ENCODE results near the gene LY6G6F.

DNA sequence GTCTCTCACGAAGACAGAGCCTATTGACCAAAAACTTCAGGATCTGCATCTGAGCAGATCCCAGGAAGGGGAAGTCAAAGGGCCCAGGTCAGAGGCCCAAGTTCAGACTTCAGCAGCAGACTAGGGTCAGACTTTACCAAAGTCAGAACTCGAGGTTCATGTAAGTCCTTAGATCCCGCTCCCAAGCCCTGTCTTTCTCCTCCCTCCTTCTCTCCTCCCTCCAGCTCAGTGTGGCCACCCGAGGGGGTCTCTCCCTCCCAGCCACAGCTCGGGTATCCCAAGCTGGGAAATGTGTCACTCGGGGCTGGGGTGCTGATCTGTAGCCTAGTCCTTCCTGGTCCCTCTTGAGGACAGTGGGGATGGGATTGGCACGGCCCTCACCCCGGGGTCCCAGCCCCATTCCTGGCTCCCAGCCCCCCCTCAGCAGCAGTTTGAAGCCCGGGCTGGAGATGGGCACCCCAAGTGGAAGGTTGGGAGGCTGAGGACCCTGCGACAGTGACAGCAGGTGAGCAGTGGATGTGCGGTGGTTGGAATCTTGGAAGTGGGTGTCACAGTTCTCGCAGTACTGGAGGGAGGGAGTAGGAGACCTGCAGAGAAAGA, 44.4 kb upstream of the LY6G6F start:
- TF ChIP-seq RFX5 (IDR thresholded peaks at IDR 0.05; ENCODE audit: low read length) (no peak), MEF2A (IDR thresholded peaks at IDR 0.05; ENCODE audit: borderline replicate concordance, low read depth) (no peak), FOSL2 (IDR thresholded peaks at IDR 0.05; ENCODE audit: borderline replicate concordance, low read depth) (no peak), RXRA (IDR thresholded peaks at IDR 0.05; ENCODE audit: borderline replicate concordance, low read depth) (no peak), POLR2AphosphoS5 (IDR thresholded peaks at IDR 0.05; ENCODE audit: low read depth, low read length) (no peak), NRF1 (IDR thresholded peaks at IDR 0.05; ENCODE audit: low read depth, low read length) (no peak), EP300 (IDR thresholded peaks at IDR 0.05; ENCODE audit: borderline replicate concordance in 1 of 2, low read depth in 1 of 2, low read length in 1 of 2) (no peak), CHD2 (IDR thresholded peaks at IDR 0.05; ENCODE audit: low read length, partially characterized antibody) (no peak)
- TF ChIP-seq, protein P1, sequence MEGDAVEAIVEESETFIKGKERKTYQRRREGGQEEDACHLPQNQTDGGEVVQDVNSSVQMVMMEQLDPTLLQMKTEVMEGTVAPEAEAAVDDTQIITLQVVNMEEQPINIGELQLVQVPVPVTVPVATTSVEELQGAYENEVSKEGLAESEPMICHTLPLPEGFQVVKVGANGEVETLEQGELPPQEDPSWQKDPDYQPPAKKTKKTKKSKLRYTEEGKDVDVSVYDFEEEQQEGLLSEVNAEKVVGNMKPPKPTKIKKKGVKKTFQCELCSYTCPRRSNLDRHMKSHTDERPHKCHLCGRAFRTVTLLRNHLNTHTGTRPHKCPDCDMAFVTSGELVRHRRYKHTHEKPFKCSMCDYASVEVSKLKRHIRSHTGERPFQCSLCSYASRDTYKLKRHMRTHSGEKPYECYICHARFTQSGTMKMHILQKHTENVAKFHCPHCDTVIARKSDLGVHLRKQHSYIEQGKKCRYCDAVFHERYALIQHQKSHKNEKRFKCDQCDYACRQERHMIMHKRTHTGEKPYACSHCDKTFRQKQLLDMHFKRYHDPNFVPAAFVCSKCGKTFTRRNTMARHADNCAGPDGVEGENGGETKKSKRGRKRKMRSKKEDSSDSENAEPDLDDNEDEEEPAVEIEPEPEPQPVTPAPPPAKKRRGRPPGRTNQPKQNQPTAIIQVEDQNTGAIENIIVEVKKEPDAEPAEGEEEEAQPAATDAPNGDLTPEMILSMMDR (IDR thresholded peaks at IDR 0.05) = no peak
- TF ChIP-seq, protein P2, sequence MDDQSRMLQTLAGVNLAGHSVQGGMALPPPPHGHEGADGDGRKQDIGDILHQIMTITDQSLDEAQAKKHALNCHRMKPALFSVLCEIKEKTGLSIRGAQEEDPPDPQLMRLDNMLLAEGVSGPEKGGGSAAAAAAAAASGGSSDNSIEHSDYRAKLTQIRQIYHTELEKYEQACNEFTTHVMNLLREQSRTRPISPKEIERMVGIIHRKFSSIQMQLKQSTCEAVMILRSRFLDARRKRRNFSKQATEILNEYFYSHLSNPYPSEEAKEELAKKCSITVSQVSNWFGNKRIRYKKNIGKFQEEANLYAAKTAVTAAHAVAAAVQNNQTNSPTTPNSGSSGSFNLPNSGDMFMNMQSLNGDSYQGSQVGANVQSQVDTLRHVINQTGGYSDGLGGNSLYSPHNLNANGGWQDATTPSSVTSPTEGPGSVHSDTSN (IDR thresholded peaks at IDR 0.05) = no peak
- TF ChIP-seq, protein P3, sequence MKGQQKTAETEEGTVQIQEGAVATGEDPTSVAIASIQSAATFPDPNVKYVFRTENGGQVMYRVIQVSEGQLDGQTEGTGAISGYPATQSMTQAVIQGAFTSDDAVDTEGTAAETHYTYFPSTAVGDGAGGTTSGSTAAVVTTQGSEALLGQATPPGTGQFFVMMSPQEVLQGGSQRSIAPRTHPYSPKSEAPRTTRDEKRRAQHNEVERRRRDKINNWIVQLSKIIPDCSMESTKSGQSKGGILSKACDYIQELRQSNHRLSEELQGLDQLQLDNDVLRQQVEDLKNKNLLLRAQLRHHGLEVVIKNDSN (IDR thresholded peaks at IDR 0.05; ENCODE audit: borderline replicate concordance, low read depth) = no peak
